Fibroblast of pulmonary artery (primary cell): ENCODE data around the gene AGAP1.
"Not testable (repeated sequence)": the region's sequence is repeated elsewhere in the genome, so short reads cannot be mapped to it uniquely, and the experiment has no call there.

Source experiments
- DNase-seq: peaks from one replicate; pipeline ENCODE4 v3.0.0-alpha.2; 2010; ENCODE audit warnings: low read depth
- H3K4me3 ChIP-seq: replicated peaks from 2 replicates; pipeline ENCODE4 v1.5.1; 2011; ENCODE audit warnings: low read depth, mild to moderate bottlenecking, control low read depth, low read length, moderate library complexity
- CTCF ChIP-seq: IDR thresholded peaks from 2 replicates; pipeline ENCODE4 v1.5.1; 2011; ENCODE audit warnings: mild to moderate bottlenecking, control low read depth, low read length, inconsistent platforms; ENCODE audit errors: missing control alignments

The AGAP1 gene

GRCh38 chr2:235752846-235753245 is 259.0 kb downstream of the AGAP1 start:
- DNase-seq = no peak
- no peak overlapping the region for H3K4me3 ChIP-seq
- no peak for TF ChIP-seq CTCF

DNA sequence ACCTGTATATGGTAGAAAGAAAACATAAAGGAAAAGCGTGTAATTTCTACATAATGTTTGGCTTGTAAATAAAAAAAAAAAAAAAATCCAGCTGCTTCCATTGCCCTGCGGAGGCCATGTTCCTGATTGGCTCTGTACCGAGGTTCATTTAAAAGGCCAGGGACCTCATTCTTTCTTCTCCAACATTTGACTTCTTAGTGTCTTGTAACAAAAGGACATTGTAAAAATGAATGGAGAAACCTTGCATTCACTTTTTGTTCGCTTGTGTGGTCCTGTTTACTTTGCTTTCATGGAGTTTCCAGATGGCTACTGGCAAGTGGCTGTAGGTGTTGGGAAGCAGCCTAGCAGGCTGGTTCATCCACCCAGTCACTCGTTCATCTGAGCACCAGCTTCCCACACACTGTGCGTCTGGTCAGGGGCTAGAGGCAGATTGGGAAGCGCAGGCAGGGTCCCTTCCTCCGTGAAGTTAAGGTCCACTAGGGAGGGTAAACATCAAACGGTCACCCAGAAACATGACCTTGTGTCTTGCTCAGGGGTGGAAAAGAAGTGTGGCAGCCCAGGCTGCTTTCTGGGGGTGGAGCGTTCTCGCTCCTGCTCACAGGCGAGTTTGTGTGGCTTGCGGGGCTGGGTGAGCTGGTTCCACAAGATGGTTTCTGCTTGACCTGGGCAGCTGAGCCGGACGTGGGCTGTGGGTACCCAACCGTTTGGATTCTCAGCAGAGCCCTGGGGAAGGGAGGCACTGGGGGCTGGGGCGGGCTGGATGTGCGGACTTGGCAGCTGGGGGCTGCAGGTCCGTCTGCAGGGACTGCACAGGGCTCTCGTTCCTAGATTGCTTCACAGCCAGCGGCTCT is 260.7 kb downstream of the AGAP1 start:
- no peak overlapping the region for H3K4me3 ChIP-seq
- TF ChIP-seq CTCF = no peak
- DNase-seq = no peak

- TF ChIP-seq CTCF = no peak
- no peak overlapping the region for H3K4me3 ChIP-seq
- DNase-seq = no peak
Observed at GRCh38 chr2:235756491-235756890, 262.6 kb downstream of the AGAP1 start.

DNA sequence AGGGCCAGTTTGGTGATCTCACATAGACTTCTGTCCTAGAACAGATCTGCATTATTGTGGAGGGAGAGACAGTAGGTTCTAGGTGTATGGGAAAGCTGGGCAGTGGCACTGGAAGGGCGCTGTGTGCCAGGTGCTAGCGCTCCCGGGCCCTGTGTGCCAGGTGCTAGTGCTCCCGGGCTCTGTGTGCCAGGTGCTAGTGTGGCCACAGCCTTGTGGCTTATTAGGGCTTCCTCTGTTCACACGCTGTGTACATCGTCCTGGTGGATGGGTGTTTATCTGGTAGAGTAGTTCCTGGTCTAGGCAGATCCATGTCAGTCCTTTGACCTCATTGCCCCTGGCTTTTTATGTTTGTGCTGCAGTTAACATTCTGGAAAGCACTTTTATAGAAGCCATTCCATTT is 263.4 kb downstream of the AGAP1 start:
- no peak for TF ChIP-seq CTCF

GRCh38 chr2:235757640-235758039 is 263.8 kb downstream of the AGAP1 start:
- DNase-seq = no peak
- TF ChIP-seq CTCF = no peak
- H3K4me3 ChIP-seq = no peak overlapping the region

More for the DNA sequence above, 263.4 kb downstream of the AGAP1 start:
- H3K4me3 ChIP-seq = no peak overlapping the region
- no peak for DNase-seq

- no peak overlapping the region for H3K4me3 ChIP-seq
- peak; percentile 5 for TF ChIP-seq CTCF
- peak; percentile 7 for DNase-seq
Observed at GRCh38 chr2:235762832-235763598, 269.2 kb downstream of the AGAP1 start.

DNA sequence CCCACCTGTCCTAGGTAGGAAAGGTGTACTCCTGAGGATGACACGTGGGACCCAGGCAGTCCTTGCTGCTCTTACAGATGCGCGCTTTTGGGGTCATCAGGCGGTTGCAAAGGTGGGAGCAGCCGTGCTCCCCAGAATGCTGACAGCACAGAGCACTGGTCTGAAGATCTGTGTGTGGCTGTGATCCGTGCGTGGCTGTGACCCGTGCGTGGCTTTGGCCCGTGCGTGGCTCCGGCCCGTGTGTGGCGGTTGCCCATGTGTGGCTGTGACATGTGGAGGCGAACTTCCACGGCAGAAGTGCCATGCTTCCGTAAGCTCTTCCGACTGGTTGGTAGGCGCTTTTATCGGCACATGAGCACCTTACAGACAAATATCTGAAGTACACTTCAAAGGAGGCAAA is 270.0 kb downstream of the AGAP1 start:
- DNase-seq = no peak
- no peak overlapping the region for H3K4me3 ChIP-seq
- TF ChIP-seq CTCF = no peak

- not testable (repeated sequence) for DNase-seq, H3K4me3 ChIP-seq
Observed at GRCh38 chr2:235764478-235764877, 270.6 kb downstream of the AGAP1 start.
